ENCODE data around the gene PHLPP1.

DNA sequence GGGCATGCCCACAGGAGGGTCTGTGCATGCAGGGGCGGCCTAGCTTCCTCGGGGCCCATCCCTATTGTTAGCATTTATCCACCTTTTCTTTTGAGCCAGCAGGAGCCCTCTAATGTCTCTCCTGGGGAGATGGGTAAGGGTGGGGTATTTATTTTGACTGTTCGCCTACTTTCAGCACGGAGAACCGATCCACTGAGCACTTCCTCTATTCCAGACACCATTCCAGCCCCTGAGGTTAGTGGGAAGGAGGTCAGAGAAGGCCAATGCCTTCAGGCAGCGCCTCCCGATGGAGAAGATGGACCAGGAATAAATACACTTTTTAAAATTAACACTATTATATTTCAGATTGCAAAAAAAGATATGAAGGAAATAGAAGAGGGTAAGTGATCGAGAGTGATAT is 276.0 kb downstream of the PHLPP1 start:
- TF ChIP-seq, protein P1, sequence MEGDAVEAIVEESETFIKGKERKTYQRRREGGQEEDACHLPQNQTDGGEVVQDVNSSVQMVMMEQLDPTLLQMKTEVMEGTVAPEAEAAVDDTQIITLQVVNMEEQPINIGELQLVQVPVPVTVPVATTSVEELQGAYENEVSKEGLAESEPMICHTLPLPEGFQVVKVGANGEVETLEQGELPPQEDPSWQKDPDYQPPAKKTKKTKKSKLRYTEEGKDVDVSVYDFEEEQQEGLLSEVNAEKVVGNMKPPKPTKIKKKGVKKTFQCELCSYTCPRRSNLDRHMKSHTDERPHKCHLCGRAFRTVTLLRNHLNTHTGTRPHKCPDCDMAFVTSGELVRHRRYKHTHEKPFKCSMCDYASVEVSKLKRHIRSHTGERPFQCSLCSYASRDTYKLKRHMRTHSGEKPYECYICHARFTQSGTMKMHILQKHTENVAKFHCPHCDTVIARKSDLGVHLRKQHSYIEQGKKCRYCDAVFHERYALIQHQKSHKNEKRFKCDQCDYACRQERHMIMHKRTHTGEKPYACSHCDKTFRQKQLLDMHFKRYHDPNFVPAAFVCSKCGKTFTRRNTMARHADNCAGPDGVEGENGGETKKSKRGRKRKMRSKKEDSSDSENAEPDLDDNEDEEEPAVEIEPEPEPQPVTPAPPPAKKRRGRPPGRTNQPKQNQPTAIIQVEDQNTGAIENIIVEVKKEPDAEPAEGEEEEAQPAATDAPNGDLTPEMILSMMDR (conservative IDR thresholded peaks at IDR 0.05 in 1 of 2, IDR thresholded peaks at IDR 0.05 in 1 of 2; ENCODE audit: low read depth in 1 of 2, low read length in 2 of 2), result no peak
- no peak for TF ChIP-seq EZH2 (IDR thresholded peaks at IDR 0.05; ENCODE audit: low read length, missing control alignments)
